Caco-2 (cell line): Measurements from ENCODE around the gene SMARCC1. TPM values are rescaled to one million over a fixed set of nuclear protein-coding genes. Genes with fewer than 3 reads are reported as not detected.

Experiments
- BruUV-seq: library from RNA; stranded (reverse); fragments of 400-500 nt; replicated peaks from 2 replicates; lab custom pipeline; 2021; lab: Mats Ljungman, UMichigan
- CTCF ChIA-PET: fragments of 300-600 bp; sonication (Branson Sonifier 250); formaldehyde crosslinking; loops from one replicate; lab custom pipeline; 2022; ENCODE audit warnings: antibody characterized with exemption; lab: Charles Lee
- POLR2A ChIA-PET: fragments of 300-600 bp; sonication (Branson Sonifier 250); formaldehyde crosslinking; loops from one replicate; lab custom pipeline; 2022; ENCODE audit warnings: antibody characterized with exemption; lab: Charles Lee
- DNase-seq, 2 experiments: peaks; one replicate each; pipeline versions ENCODE4 v3.0.0 to v3.0.0-alpha.2; 2020 to 2022
- H3K27me3 ChIP-seq: replicated peaks from 2 replicates; pipeline ENCODE4 v1.6.0; 2011; ENCODE audit warnings: low read length; ENCODE audit not compliant: control insufficient read depth, insufficient read depth
- H3K36me3 ChIP-seq: 2 replicates; pipeline ENCODE4 v1.5.1; 2011; ENCODE audit warnings: low read length; ENCODE audit not compliant: control insufficient read depth, insufficient read depth
- H3K4me1 ChIP-seq: fragments of 250-450 bp; sonication (Bioruptor Pico); 2 replicates; pipeline ENCODE4 v1.5.1; 2020; ENCODE audit warnings: mild to moderate bottlenecking
- H3K4me3 ChIP-seq: 2 replicates; pipeline ENCODE4 v1.5.1; 2011; ENCODE audit warnings: low read depth, mild to moderate bottlenecking, control low read depth, low read length
- H3K9me3 ChIP-seq: fragments of 250-450 bp; sonication (Bioruptor Pico); 2 replicates; pipeline ENCODE4 v1.5.1; 2020; ENCODE audit warnings: mild to moderate bottlenecking, moderate library complexity
- H3K27ac Mint-ChIP-seq: one replicate; pipeline ENCODE4 v1.8.0; 2022; ENCODE audit warnings: mixed read lengths; ENCODE audit not compliant: unreplicated experiment
- H3K27me3 Mint-ChIP-seq: one replicate; pipeline ENCODE4 v1.8.0; 2022; ENCODE audit warnings: mixed read lengths; ENCODE audit not compliant: insufficient read depth, unreplicated experiment
- H3K36me3 Mint-ChIP-seq: one replicate; pipeline ENCODE4 v1.8.0; 2022; ENCODE audit warnings: mild to moderate bottlenecking, mixed read lengths; ENCODE audit not compliant: insufficient read depth, unreplicated experiment
- H3K4me1 Mint-ChIP-seq: one replicate; pipeline ENCODE4 v1.8.0; 2022; ENCODE audit warnings: low read depth, mixed read lengths; ENCODE audit not compliant: unreplicated experiment
- H3K4me3 Mint-ChIP-seq: one replicate; pipeline ENCODE4 v1.8.0; 2022; ENCODE audit warnings: mild to moderate bottlenecking, moderate library complexity, mixed read lengths; ENCODE audit not compliant: unreplicated experiment
- H3K9me3 Mint-ChIP-seq: one replicate; pipeline ENCODE4 v1.8.0; 2022; ENCODE audit warnings: mixed read lengths; ENCODE audit not compliant: unreplicated experiment
- intact Hi-C: fragments of 100-400 bp; cut with micrococcal nuclease; formaldehyde crosslinking; loops from one replicate; pipeline ENCODE4 v1.10.0; 2022; ENCODE audit not compliant: unreplicated experiment
- total RNA-seq: library from RNA; stranded (reverse); gene quantifications from 2 replicates; pipeline ENCODE4 v1.2.3, GENCODE V29; 2022
- TF ChIP-seq, protein P1 (sequence below), 2 experiments: fragments of 200-600 bp in 1 of 2; IDR thresholded peaks; 1 replicate in 1 of 2; 2 replicates in 1 of 2; pipeline versions ENCODE4 v1.5.1 to v1.8.0; 2011 to 2022; ENCODE audit warnings: antibody characterized with exemption in 1 of 2, control low read depth in 1 of 2, inconsistent platforms in 1 of 2, low read depth in 1 of 2, low read length in 1 of 2, mild to moderate bottlenecking in 1 of 2, moderate library complexity in 1 of 2; ENCODE audit not compliant: insufficient read depth in 1 of 2, severe bottlenecking in 1 of 2, unreplicated experiment in 1 of 2

Gene SMARCC1
- total RNA-seq, 1 experiment from 2014 or later: 128 TPM

DNA sequence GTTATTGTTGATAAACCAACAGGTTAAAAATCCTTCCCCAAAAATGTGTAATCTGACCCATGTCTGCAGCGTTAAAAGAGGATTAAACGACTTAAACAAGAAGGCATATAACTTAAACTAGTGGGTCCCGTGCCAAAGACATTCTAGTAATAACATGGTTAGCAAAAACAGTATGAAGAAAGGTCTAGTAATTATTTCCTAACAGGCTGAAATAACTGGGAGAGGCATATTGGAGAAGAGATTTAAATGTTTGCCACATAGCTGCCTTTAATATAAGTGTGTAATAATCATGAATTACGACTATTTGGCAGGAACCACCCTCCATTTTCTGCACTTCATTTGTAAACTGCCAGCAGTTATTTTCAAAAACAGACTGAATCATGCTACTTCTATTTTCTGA, 135.3 kb downstream of the SMARCC1 start:
- no TSS peak for BruUV-seq
- no peak for DNase-seq
- Mint-ChIP-seq H3K27ac (no peak overlapping the region), H3K9me3 (no peaks in the 10 kb centered on the region), H3K27me3 (no peaks in the 10 kb centered on the region), H3K4me1 (peaks cover 19% of the 10 kb centered on the region), H3K4me3 (no peak overlapping the region), H3K36me3 (peaks cover 52% of the 10 kb centered on the region)
- H3K4me3 ChIP-seq: no peak overlapping the region
- no peaks in the 10 kb centered on the region for H3K27me3 ChIP-seq
- no peaks in the 10 kb centered on the region for H3K9me3 ChIP-seq
- H3K4me1 ChIP-seq: peaks cover 10% of the 10 kb centered on the region
- ChIA-PET CTCF (no interaction called here), POLR2A (no interaction called here)
- TF ChIP-seq, protein P1, sequence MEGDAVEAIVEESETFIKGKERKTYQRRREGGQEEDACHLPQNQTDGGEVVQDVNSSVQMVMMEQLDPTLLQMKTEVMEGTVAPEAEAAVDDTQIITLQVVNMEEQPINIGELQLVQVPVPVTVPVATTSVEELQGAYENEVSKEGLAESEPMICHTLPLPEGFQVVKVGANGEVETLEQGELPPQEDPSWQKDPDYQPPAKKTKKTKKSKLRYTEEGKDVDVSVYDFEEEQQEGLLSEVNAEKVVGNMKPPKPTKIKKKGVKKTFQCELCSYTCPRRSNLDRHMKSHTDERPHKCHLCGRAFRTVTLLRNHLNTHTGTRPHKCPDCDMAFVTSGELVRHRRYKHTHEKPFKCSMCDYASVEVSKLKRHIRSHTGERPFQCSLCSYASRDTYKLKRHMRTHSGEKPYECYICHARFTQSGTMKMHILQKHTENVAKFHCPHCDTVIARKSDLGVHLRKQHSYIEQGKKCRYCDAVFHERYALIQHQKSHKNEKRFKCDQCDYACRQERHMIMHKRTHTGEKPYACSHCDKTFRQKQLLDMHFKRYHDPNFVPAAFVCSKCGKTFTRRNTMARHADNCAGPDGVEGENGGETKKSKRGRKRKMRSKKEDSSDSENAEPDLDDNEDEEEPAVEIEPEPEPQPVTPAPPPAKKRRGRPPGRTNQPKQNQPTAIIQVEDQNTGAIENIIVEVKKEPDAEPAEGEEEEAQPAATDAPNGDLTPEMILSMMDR (IDR thresholded peaks at IDR 0.05; ENCODE audit: insufficient read depth in 1 of 2, low read depth in 1 of 2, low read length in 1 of 2, severe bottlenecking in 1 of 2, unreplicated experiment in 1 of 2): no peak
- intact Hi-C loops: no loop called here
- H3K36me3 ChIP-seq: peaks cover 1% of the 10 kb centered on the region

DNA sequence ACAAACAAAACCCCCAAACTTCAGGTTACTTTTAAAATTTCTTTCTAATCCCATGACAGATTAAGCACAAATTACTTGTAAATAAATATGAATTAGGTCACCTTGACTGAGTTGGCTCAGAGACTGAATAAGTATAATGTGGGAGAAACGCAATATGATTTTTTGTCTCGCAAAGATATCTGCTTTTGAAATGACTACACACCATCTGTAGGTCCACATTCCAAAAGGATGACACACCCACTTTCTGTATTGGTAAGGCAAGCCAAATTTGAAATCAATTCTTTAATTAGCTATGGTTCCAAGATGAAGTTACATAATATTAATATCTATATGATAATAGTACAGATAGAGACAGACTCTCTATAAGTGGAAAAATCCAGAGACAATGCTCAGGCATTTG, 136.1 kb downstream of the SMARCC1 start:
- H3K4me1 Mint-ChIP-seq: peaks cover 17% of the 10 kb centered on the region
- no peak overlapping the region for H3K4me3 ChIP-seq
- H3K27me3 Mint-ChIP-seq: no peaks in the 10 kb centered on the region
- ChIA-PET CTCF (no interaction called here), POLR2A (no interaction called here)
- peaks cover 10% of the 10 kb centered on the region for H3K4me1 ChIP-seq
- H3K27ac Mint-ChIP-seq: no peak overlapping the region
- peaks cover 1% of the 10 kb centered on the region for H3K36me3 ChIP-seq
- H3K4me3 Mint-ChIP-seq: no peak overlapping the region
- intact Hi-C loops: no loop called here
- H3K36me3 Mint-ChIP-seq: peaks cover 56% of the 10 kb centered on the region
- no peaks in the 10 kb centered on the region for H3K9me3 ChIP-seq
- no peaks in the 10 kb centered on the region for H3K27me3 ChIP-seq
- DNase-seq: no peak
- no TSS peak for BruUV-seq
- no peaks in the 10 kb centered on the region for H3K9me3 Mint-ChIP-seq
- TF ChIP-seq, protein P1 (IDR thresholded peaks at IDR 0.05; ENCODE audit: insufficient read depth in 1 of 2, low read depth in 1 of 2, low read length in 1 of 2, severe bottlenecking in 1 of 2, unreplicated experiment in 1 of 2): no peak

DNA sequence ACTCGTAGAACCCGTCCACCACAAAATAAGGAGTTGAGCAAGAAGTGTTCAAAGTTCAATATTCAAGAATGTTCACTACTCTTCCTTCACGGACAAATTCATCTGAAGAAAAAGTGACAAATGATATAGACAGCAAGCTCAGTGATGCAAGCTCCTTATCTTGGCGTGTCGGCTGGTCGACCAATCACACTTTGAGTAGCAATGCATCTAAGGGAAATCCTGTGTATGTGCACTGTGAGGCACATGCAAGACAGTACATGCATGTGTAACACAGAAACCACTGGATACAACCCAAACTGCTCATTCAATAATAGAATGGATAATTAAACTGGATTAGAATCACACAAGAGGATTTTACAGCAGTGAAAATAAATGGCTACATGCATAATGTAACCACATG, 138.6 kb downstream of the SMARCC1 start:
- H3K4me1 Mint-ChIP-seq: peaks cover 23% of the 10 kb centered on the region
- BruUV-seq: no TSS peak
- intact Hi-C loops: no loop called here
- Histone ChIP-seq H3K27me3 (no peaks in the 10 kb centered on the region), H3K4me1 (peaks cover 12% of the 10 kb centered on the region), H3K4me3 (no peak overlapping the region), H3K36me3 (peaks cover 1% of the 10 kb centered on the region), H3K9me3 (no peaks in the 10 kb centered on the region)
- H3K27ac Mint-ChIP-seq: no peak overlapping the region
- DNase-seq: peak; percentile 29 to 44
- H3K4me3 Mint-ChIP-seq: no peak overlapping the region
- TF ChIP-seq, protein P1 (IDR thresholded peaks at IDR 0.05; ENCODE audit: insufficient read depth in 1 of 2, low read depth in 1 of 2, low read length in 1 of 2, severe bottlenecking in 1 of 2, unreplicated experiment in 1 of 2): no peak
- H3K9me3 Mint-ChIP-seq: no peaks in the 10 kb centered on the region
- peaks cover 61% of the 10 kb centered on the region for H3K36me3 Mint-ChIP-seq
- no peaks in the 10 kb centered on the region for H3K27me3 Mint-ChIP-seq
- ChIA-PET POLR2A (no interaction called here), CTCF (interaction anchor here (1.0 kb wide), 1 partner anchor 23 kb away, joined by 3 read pairs; no protein-coding TSS in a partner anchor)
